Lung (tissue), 12 donors: ENCODE results near the gene KCNMB2. TPM values are rescaled to one million over a fixed set of nuclear protein-coding genes. Genes with fewer than 3 reads are reported as not detected.

Source experiments
- ATAC-seq: fragments of 200-7000 bp; cut with Tn5 transposase; one replicate; pipeline ENCODE4 v1.9.1; 2020; ENCODE audit warnings: moderate number of reproducible peaks; ENCODE audit not compliant: insufficient read depth, low FRiP score
- DNase-seq, 3 donors: peaks; one replicate each; pipeline ENCODE4 v3.0.0-alpha.2; 2013 to 2017
- H3K27ac ChIP-seq, 2 donors: one replicate each; pipeline ENCODE4 v1.5.1; 2013; ENCODE audit warnings: mild to moderate bottlenecking in 2 of 2, moderate library complexity in 2 of 2, control low read depth in 1 of 2, inconsistent platforms in 1 of 2, low read depth in 1 of 2, low read length in 1 of 2
- H3K27me3 ChIP-seq, 3 donors: one replicate each; pipeline ENCODE4 v1.5.1; 2013; ENCODE audit warnings: low read length in 2 of 3; ENCODE audit not compliant: control insufficient read depth in 3 of 3, insufficient read depth in 3 of 3
- H3K36me3 ChIP-seq, 4 donors: one replicate each; pipeline ENCODE4 v1.5.1; 2013; ENCODE audit warnings: low read length in 4 of 4, mild to moderate bottlenecking in 1 of 4, moderate library complexity in 1 of 4; ENCODE audit not compliant: control insufficient read depth in 4 of 4, insufficient read depth in 4 of 4
- H3K4me1 ChIP-seq, 5 donors: one replicate each; pipeline ENCODE4 v1.5.1; 2013; ENCODE audit warnings: low read length in 5 of 5, mild to moderate bottlenecking in 2 of 5, moderate library complexity in 1 of 5; ENCODE audit not compliant: control insufficient read depth in 5 of 5, insufficient read depth in 5 of 5
- H3K4me3 ChIP-seq: one replicate; pipeline ENCODE4 v1.5.1; 2013; ENCODE audit warnings: mild to moderate bottlenecking, control low read depth, moderate library complexity
- H3K9ac ChIP-seq, 2 donors: one replicate each; pipeline ENCODE4 v1.5.1; 2013; ENCODE audit warnings: low read length in 2 of 2, control low read depth in 1 of 2; ENCODE audit not compliant: insufficient read depth in 1 of 2
- H3K9me3 ChIP-seq, 4 donors: one replicate each; pipeline ENCODE4 v1.5.1; 2013; ENCODE audit warnings: low read length in 3 of 4, mild to moderate bottlenecking in 1 of 4, moderate library complexity in 1 of 4; ENCODE audit not compliant: control insufficient read depth in 4 of 4, insufficient read depth in 3 of 4
- WGBS, 2 donors: extraction: QIAGEN DNeasy Blood & Tissue Kit; methylation state at CpG; one replicate each; pipeline ENCODE4 v1.1.7; 2013; 5-methylcytosine and 5-hydroxymethylcytosine counted together
- polyA plus RNA-seq, 2 donors: library from polyadenylated mRNA; stranded (reverse); fragments of 200-250 nt; gene quantifications; one replicate each; pipeline ENCODE4 v1.2.1, GENCODE V29; 2013
- total RNA-seq, 2 donors: library from RNA; depleted of rRNA in 1 of 2; stranded (reverse); fragments of >200 nt in 1 of 2; gene quantifications; one replicate each; pipeline ENCODE4 v1.2.1, GENCODE V29; 2014 to 2021
- TF ChIP-seq, protein P1 (sequence below): IDR thresholded peaks from 2 replicates; pipeline ENCODE4 v1.5.1; 2012; ENCODE audit warnings: mild to moderate bottlenecking; ENCODE audit errors: control extremely low read depth, extremely low read depth
- donor health status: control.
- donor health status: control.
- donor health status: Bipolar disorder and iron deficiency.
- donor health status: healthy.
- donor health status: DM: yes; HTN: yes; CAD: no.

The KCNMB2 gene
- total and polyA plus RNA-seq, 4 donors = 0.62 to 12.2 (median 1.2) TPM

- ATAC-seq = no peak
- DNase-seq = no peak
- Histone ChIP-seq H3K4me1 (peaks cover 0 to 18% (median 4%) of the 10 kb centered on the region in 5 donors), H3K27ac (no peak overlapping the region), H3K4me3 (no peak overlapping the region), H3K9me3 (peaks cover 0 to 3% (median 0%) of the 10 kb centered on the region in 4 donors), H3K9ac (no peak overlapping the region), H3K36me3 (no peaks in the 10 kb centered on the region), H3K27me3 (no peaks in the 10 kb centered on the region)
- WGBS, 2 donors = 69 to 77% methylated on average over 2 of the region's 2 CpGs
- TF ChIP-seq, protein P1, sequence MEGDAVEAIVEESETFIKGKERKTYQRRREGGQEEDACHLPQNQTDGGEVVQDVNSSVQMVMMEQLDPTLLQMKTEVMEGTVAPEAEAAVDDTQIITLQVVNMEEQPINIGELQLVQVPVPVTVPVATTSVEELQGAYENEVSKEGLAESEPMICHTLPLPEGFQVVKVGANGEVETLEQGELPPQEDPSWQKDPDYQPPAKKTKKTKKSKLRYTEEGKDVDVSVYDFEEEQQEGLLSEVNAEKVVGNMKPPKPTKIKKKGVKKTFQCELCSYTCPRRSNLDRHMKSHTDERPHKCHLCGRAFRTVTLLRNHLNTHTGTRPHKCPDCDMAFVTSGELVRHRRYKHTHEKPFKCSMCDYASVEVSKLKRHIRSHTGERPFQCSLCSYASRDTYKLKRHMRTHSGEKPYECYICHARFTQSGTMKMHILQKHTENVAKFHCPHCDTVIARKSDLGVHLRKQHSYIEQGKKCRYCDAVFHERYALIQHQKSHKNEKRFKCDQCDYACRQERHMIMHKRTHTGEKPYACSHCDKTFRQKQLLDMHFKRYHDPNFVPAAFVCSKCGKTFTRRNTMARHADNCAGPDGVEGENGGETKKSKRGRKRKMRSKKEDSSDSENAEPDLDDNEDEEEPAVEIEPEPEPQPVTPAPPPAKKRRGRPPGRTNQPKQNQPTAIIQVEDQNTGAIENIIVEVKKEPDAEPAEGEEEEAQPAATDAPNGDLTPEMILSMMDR = no peak
These were observed 141.7 kb downstream of the KCNMB2 start for GRCh38 chr3:178677961-178678360.

GRCh38 chr3:178680037-178680436 is 143.8 kb downstream of the KCNMB2 start:
- 44 to 48% methylated on average over 3 of the region's 3 CpGs for WGBS, 2 donors
- no peaks in the 10 kb centered on the region for H3K36me3 ChIP-seq
- H3K4me1 ChIP-seq = peaks cover 0 to 18% (median 4%) of the 10 kb centered on the region in 5 donors
- DNase-seq (no peak), ATAC-seq (no peak)
- TF ChIP-seq, protein P1 = no peak
- H3K27me3 ChIP-seq = no peaks in the 10 kb centered on the region
- no peak overlapping the region for H3K9ac ChIP-seq
- no peak overlapping the region for H3K4me3 ChIP-seq
- H3K27ac ChIP-seq = no peak overlapping the region
- peaks cover 0 to 3% (median 0%) of the 10 kb centered on the region in 4 donors for H3K9me3 ChIP-seq

DNA sequence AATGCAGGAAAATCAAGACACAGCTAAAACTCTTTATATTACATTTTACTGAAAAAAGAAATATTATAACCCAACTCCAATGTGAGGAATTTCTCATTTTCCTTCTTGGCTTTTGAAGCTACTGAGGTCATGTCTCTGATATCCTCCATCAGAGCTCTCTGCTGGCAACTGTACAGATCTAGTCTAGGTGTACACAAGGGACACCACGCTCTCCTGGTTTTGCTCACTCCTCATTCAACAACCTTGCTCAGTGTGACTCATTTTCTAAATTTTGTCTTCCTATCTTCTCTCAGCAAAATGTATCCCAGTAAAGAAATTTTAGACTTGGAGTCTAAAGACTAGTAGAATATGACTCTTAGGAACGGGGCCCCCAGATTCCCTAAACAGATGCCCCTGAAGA is 144.3 kb downstream of the KCNMB2 start:
- peak overlapping the region in 1 of 2 donors; percentile 40 for H3K27ac ChIP-seq
- H3K9me3 ChIP-seq = peaks cover 0 to 3% (median 0%) of the 10 kb centered on the region in 4 donors
- no peak overlapping the region for H3K9ac ChIP-seq
- peaks cover 0 to 18% (median 4%) of the 10 kb centered on the region in 5 donors for H3K4me1 ChIP-seq
- H3K4me3 ChIP-seq = no peak overlapping the region
- DNase-seq (no peak), ATAC-seq (no peak)
- H3K27me3 ChIP-seq = no peaks in the 10 kb centered on the region
- H3K36me3 ChIP-seq = no peaks in the 10 kb centered on the region
- TF ChIP-seq, protein P1 = no peak
- WGBS, 2 donors = 88 to 90% methylated on average over 2 of the region's 2 CpGs
